Lung (tissue), 12 donors: Measurements from ENCODE around the gene AMMECR1L. TPM values are rescaled to one million over a fixed set of nuclear protein-coding genes. Genes with fewer than 3 reads are reported as not detected.
A peak's percentile ranks its signal among the peaks of the same experiment; 100 is the strongest.

Source experiments
- ATAC-seq: fragments of 200-7000 bp; cut with Tn5 transposase; one replicate; pipeline ENCODE4 v1.9.1; 2020; ENCODE audit warnings: moderate number of reproducible peaks; ENCODE audit not compliant: insufficient read depth, low FRiP score
- DNase-seq, 3 donors: peaks; one replicate each; pipeline ENCODE4 v3.0.0-alpha.2; 2013 to 2017
- H3K27ac ChIP-seq, 2 donors: one replicate each; pipeline ENCODE4 v1.5.1; 2013; ENCODE audit warnings: mild to moderate bottlenecking in 2 of 2, moderate library complexity in 2 of 2, control low read depth in 1 of 2, inconsistent platforms in 1 of 2, low read depth in 1 of 2, low read length in 1 of 2
- H3K27me3 ChIP-seq, 3 donors: one replicate each; pipeline ENCODE4 v1.5.1; 2013; ENCODE audit warnings: low read length in 2 of 3; ENCODE audit not compliant: control insufficient read depth in 3 of 3, insufficient read depth in 3 of 3
- H3K36me3 ChIP-seq, 4 donors: one replicate each; pipeline ENCODE4 v1.5.1; 2013; ENCODE audit warnings: low read length in 4 of 4, mild to moderate bottlenecking in 1 of 4, moderate library complexity in 1 of 4; ENCODE audit not compliant: control insufficient read depth in 4 of 4, insufficient read depth in 4 of 4
- H3K4me1 ChIP-seq, 5 donors: one replicate each; pipeline ENCODE4 v1.5.1; 2013; ENCODE audit warnings: low read length in 5 of 5, mild to moderate bottlenecking in 2 of 5, moderate library complexity in 1 of 5; ENCODE audit not compliant: control insufficient read depth in 5 of 5, insufficient read depth in 5 of 5
- H3K4me3 ChIP-seq: one replicate; pipeline ENCODE4 v1.5.1; 2013; ENCODE audit warnings: mild to moderate bottlenecking, control low read depth, moderate library complexity
- H3K9ac ChIP-seq, 2 donors: one replicate each; pipeline ENCODE4 v1.5.1; 2013; ENCODE audit warnings: low read length in 2 of 2, control low read depth in 1 of 2; ENCODE audit not compliant: insufficient read depth in 1 of 2
- H3K9me3 ChIP-seq, 4 donors: one replicate each; pipeline ENCODE4 v1.5.1; 2013; ENCODE audit warnings: low read length in 3 of 4, mild to moderate bottlenecking in 1 of 4, moderate library complexity in 1 of 4; ENCODE audit not compliant: control insufficient read depth in 4 of 4, insufficient read depth in 3 of 4
- WGBS, 2 donors: extraction: QIAGEN DNeasy Blood & Tissue Kit; methylation state at CpG; one replicate each; pipeline ENCODE4 v1.1.7; 2013; 5-methylcytosine and 5-hydroxymethylcytosine counted together
- polyA plus RNA-seq, 2 donors: library from polyadenylated mRNA; stranded (reverse); fragments of 200-250 nt; gene quantifications; one replicate each; pipeline ENCODE4 v1.2.1, GENCODE V29; 2013
- total RNA-seq, 2 donors: library from RNA; depleted of rRNA in 1 of 2; stranded (reverse); fragments of >200 nt in 1 of 2; gene quantifications; one replicate each; pipeline ENCODE4 v1.2.1, GENCODE V29; 2014 to 2021
- TF ChIP-seq, protein P1 (sequence below): IDR thresholded peaks from 2 replicates; pipeline ENCODE4 v1.5.1; 2012; ENCODE audit warnings: mild to moderate bottlenecking; ENCODE audit errors: control extremely low read depth, extremely low read depth
- donor health status: control.
- donor health status: control.
- donor health status: Bipolar disorder and iron deficiency.
- donor health status: healthy.
- donor health status: DM: yes; HTN: yes; CAD: no.

The AMMECR1L gene
- total and polyA plus RNA-seq, 4 donors, result 7.0 to 15.2 (median 11.7) TPM

GRCh38 chr2:127865926-127866325 is 19.8 kb downstream of the AMMECR1L start:
- Histone ChIP-seq H3K27me3 (no peaks in the 10 kb centered on the region), H3K27ac (no peak overlapping the region), H3K4me3 (no peak overlapping the region), H3K9me3 (no peaks in the 10 kb centered on the region), H3K36me3 (peaks cover 30 to 49% (median 40%) of the 10 kb centered on the region in 4 donors), H3K9ac (no peak overlapping the region), H3K4me1 (no peaks in the 10 kb centered on the region)
- ATAC-seq (no peak), DNase-seq (no peak)
- TF ChIP-seq, protein P1, sequence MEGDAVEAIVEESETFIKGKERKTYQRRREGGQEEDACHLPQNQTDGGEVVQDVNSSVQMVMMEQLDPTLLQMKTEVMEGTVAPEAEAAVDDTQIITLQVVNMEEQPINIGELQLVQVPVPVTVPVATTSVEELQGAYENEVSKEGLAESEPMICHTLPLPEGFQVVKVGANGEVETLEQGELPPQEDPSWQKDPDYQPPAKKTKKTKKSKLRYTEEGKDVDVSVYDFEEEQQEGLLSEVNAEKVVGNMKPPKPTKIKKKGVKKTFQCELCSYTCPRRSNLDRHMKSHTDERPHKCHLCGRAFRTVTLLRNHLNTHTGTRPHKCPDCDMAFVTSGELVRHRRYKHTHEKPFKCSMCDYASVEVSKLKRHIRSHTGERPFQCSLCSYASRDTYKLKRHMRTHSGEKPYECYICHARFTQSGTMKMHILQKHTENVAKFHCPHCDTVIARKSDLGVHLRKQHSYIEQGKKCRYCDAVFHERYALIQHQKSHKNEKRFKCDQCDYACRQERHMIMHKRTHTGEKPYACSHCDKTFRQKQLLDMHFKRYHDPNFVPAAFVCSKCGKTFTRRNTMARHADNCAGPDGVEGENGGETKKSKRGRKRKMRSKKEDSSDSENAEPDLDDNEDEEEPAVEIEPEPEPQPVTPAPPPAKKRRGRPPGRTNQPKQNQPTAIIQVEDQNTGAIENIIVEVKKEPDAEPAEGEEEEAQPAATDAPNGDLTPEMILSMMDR, result no peak

- 77 to 78% methylated on average over 11 of the region's 11 CpGs for WGBS, 2 donors
- no peak overlapping the region for H3K4me3 ChIP-seq
- DNase-seq (no peak), ATAC-seq (no peak)
- no peak overlapping the region for H3K9ac ChIP-seq
- H3K27ac ChIP-seq, result no peak overlapping the region
- H3K9me3 ChIP-seq, result no peaks in the 10 kb centered on the region
- no peaks in the 10 kb centered on the region for H3K27me3 ChIP-seq
- H3K36me3 ChIP-seq, result peaks cover 29 to 44% (median 36%) of the 10 kb centered on the region in 4 donors
- TF ChIP-seq, protein P1, result no peak
- peaks cover 0 to 9% (median 0%) of the 10 kb centered on the region in 5 donors for H3K4me1 ChIP-seq
Observed at GRCh38 chr2:127864877-127865276, 20.9 kb downstream of the AMMECR1L start.

DNA sequence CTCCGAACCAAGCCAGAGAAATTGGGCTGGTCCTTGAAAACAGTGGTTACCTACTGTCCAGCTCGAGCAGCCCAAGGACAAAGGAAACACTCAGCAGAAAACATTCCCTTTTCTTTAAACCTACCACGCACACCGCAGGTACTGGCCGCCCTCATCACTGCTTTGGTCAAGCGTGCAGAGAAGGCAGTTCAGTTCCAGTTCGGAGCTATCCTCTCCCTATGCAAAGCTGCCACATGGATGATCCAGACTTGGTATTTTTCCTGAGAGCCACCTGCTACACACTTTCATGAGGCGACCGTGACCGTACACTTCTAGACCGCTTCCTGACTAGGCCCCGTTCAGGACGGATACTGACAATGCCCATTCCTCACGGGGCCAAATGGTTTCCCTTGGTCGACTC is 23.5 kb downstream of the AMMECR1L start:
- TF ChIP-seq, protein P1, result no peak
- DNase-seq (no peak), ATAC-seq (no peak)
- WGBS, 2 donors, result 93 to 95% methylated on average over 15 of the region's 15 CpGs
- Histone ChIP-seq H3K4me1 (peaks cover 0 to 12% (median 0%) of the 10 kb centered on the region in 5 donors), H3K9me3 (no peaks in the 10 kb centered on the region), H3K27ac (no peak overlapping the region), H3K4me3 (no peak overlapping the region), H3K9ac (no peak overlapping the region), H3K27me3 (no peaks in the 10 kb centered on the region), H3K36me3 (peaks cover 19 to 31% (median 27%) of the 10 kb centered on the region in 4 donors)

GRCh38 chr2:127860130-127860529 is 25.6 kb downstream of the AMMECR1L start:
- no peak for ATAC-seq
- no peak overlapping the region for H3K27ac ChIP-seq
- H3K36me3 ChIP-seq, result peaks cover 13 to 15% (median 14%) of the 10 kb centered on the region in 4 donors
- peak in 2 of 3 donors; percentile 37 to 49 for DNase-seq
- peaks cover 0 to 21% (median 2%) of the 10 kb centered on the region in 5 donors for H3K4me1 ChIP-seq
- 59 to 64% methylated on average over 5 of the region's 5 CpGs for WGBS, 2 donors
- TF ChIP-seq, protein P1, result no peak
- H3K4me3 ChIP-seq, result no peak overlapping the region
- no peaks in the 10 kb centered on the region for H3K9me3 ChIP-seq
- no peak overlapping the region for H3K9ac ChIP-seq
- H3K27me3 ChIP-seq, result no peaks in the 10 kb centered on the region
